Measurements from ENCODE around the gene SYT13.

Gene SYT13

GRCh38 chr11:45313171-45313865, 27.2 kb upstream of the SYT13 start:
- TF ChIP-seq CTCF (IDR thresholded peaks at IDR 0.05), result no peak
- Histone ChIP-seq H3K36me3 (no peaks in the 10 kb centered on the region), H3K4me1 (ENCODE audit: control insufficient read depth in 1 of 2, insufficient read depth in 1 of 2, low read depth in 1 of 2, low read length in 1 of 2) (no peaks in the 10 kb centered on the region), H3K27ac (no peak overlapping the region), H3K4me3 (ENCODE audit: low read depth in 1 of 2, low read length in 1 of 2) (no peak overlapping the region), H3K9me3 (no peaks in the 10 kb centered on the region), H3K27me3 (peaks cover 43% of the 10 kb centered on the region)

GRCh38 chr11:45305874-45306623, 19.9 kb upstream of the SYT13 start:
- no peak for TF ChIP-seq CTCF (IDR thresholded peaks at IDR 0.05)
- H3K4me3 ChIP-seq (ENCODE audit: low read depth in 1 of 2, low read length in 1 of 2), result no peak overlapping the region
- no peak overlapping the region for H3K27ac ChIP-seq
- no peaks in the 10 kb centered on the region for H3K36me3 ChIP-seq
- peaks cover 6% of the 10 kb centered on the region for H3K27me3 ChIP-seq
- H3K9me3 ChIP-seq, result no peaks in the 10 kb centered on the region
- H3K4me1 ChIP-seq (ENCODE audit: control insufficient read depth in 1 of 2, insufficient read depth in 1 of 2, low read depth in 1 of 2, low read length in 1 of 2), result no peaks in the 10 kb centered on the region

GRCh38 chr11:45304992-45305335, 18.8 kb upstream of the SYT13 start:
- peaks cover 6% of the 10 kb centered on the region for H3K27me3 ChIP-seq

GRCh38 chr11:45304111-45304991, 18.2 kb upstream of the SYT13 start:
- H3K27me3 ChIP-seq, result peaks cover 6% of the 10 kb centered on the region
- no peaks in the 10 kb centered on the region for H3K36me3 ChIP-seq
- H3K4me1 ChIP-seq (ENCODE audit: control insufficient read depth in 1 of 2, insufficient read depth in 1 of 2, low read depth in 1 of 2, low read length in 1 of 2), result no peaks in the 10 kb centered on the region
- no peaks in the 10 kb centered on the region for H3K9me3 ChIP-seq
- H3K27ac ChIP-seq, result no peak overlapping the region
- H3K4me3 ChIP-seq (ENCODE audit: low read depth in 1 of 2, low read length in 1 of 2), result no peak overlapping the region
- no peak for TF ChIP-seq CTCF (IDR thresholded peaks at IDR 0.05)

More at GRCh38 chr11:45304992-45305335, 18.8 kb upstream of the SYT13 start:
- Histone ChIP-seq H3K9me3 (no peaks in the 10 kb centered on the region), H3K36me3 (no peaks in the 10 kb centered on the region), H3K4me1 (ENCODE audit: control insufficient read depth in 1 of 2, insufficient read depth in 1 of 2, low read depth in 1 of 2, low read length in 1 of 2) (no peaks in the 10 kb centered on the region), H3K4me3 (ENCODE audit: low read depth in 1 of 2, low read length in 1 of 2) (no peak overlapping the region), H3K27ac (no peak overlapping the region)
- TF ChIP-seq CTCF (IDR thresholded peaks at IDR 0.05), result no peak

DNA sequence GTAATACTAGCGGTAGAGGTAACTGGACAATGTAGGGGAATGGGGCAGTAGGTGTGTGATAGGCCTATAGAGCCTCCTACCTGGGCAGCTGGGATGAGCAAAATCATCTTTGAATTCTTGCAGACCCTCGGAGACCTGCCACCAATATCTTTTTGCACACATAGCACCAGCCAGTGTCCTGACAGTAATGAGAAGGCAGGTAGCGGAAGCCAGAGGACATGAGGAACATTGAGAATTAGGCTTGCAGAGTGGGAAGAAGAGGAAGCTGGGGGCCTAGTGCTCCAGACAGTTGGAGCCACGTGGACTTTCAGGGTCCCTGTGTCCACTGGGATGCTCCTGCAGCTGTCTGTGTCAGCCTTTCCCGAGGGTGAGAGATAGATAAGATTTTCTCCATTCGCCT, 17.2 kb upstream of the SYT13 start:
- Histone ChIP-seq H3K27ac (no peak overlapping the region), H3K36me3 (no peaks in the 10 kb centered on the region), H3K4me1 (ENCODE audit: control insufficient read depth in 1 of 2, insufficient read depth in 1 of 2, low read depth in 1 of 2, low read length in 1 of 2) (no peaks in the 10 kb centered on the region), H3K27me3 (peaks cover 6% of the 10 kb centered on the region), H3K4me3 (ENCODE audit: low read depth in 1 of 2, low read length in 1 of 2) (no peak overlapping the region), H3K9me3 (no peaks in the 10 kb centered on the region)
- TF ChIP-seq CTCF (IDR thresholded peaks at IDR 0.05), result no peak
